Small intestine (tissue), 7 donors: Measurements from ENCODE around the gene SRPK1. TPM values are rescaled to one million over a fixed set of nuclear protein-coding genes. Genes with fewer than 3 reads are reported as not detected.
"Not testable (repeated sequence)": the region's sequence is repeated elsewhere in the genome, so short reads cannot be mapped to it uniquely, and the experiment has no call there.

ENCODE experiments used
- DNase-seq, 2 donors: peaks; one replicate each; pipeline versions ENCODE4 v3.0.0 to v3.0.0-alpha.2; 2013
- FAIRE-seq: peaks from 2 replicates; lab custom pipeline; 2012; peaks lifted over from hg19 to GRCh38; lab: Jason Lieb, UNC
- H3K27ac ChIP-seq, 3 donors: one replicate each; pipeline ENCODE4 v1.5.1; 2013; ENCODE audit warnings: low read length in 2 of 3, mild to moderate bottlenecking in 2 of 3, control low read depth in 1 of 3, inconsistent platforms in 1 of 3, low read depth in 1 of 3, moderate library complexity in 1 of 3
- H3K27me3 ChIP-seq, 3 donors: one replicate each; pipeline ENCODE4 v1.6.1; 2013; ENCODE audit warnings: low read length in 3 of 3, inconsistent platforms in 1 of 3; ENCODE audit not compliant: control insufficient read depth in 3 of 3, insufficient read depth in 3 of 3
- H3K36me3 ChIP-seq, 3 donors: one replicate each; pipeline ENCODE4 v1.6.1; 2013; ENCODE audit warnings: low read length in 3 of 3, inconsistent platforms in 1 of 3, low read depth in 1 of 3, mild to moderate bottlenecking in 1 of 3, moderate library complexity in 1 of 3; ENCODE audit not compliant: control insufficient read depth in 3 of 3, insufficient read depth in 2 of 3
- H3K4me1 ChIP-seq, 3 donors: one replicate each; pipeline ENCODE4 v1.6.1; 2013; ENCODE audit warnings: low read length in 2 of 3, inconsistent platforms in 1 of 3, low read depth in 1 of 3, mild to moderate bottlenecking in 1 of 3, moderate library complexity in 1 of 3; ENCODE audit not compliant: control insufficient read depth in 3 of 3, insufficient read depth in 2 of 3
- H3K4me3 ChIP-seq, 3 donors: one replicate each; pipeline ENCODE4 v1.5.1; 2013; ENCODE audit warnings: low read length in 3 of 3, control low read depth in 1 of 3, inconsistent platforms in 1 of 3, low read depth in 1 of 3, mild to moderate bottlenecking in 1 of 3, moderate library complexity in 1 of 3
- H3K9me3 ChIP-seq, 2 donors: one replicate each; pipeline ENCODE4 v1.6.1; 2013; ENCODE audit warnings: low read depth in 1 of 2, low read length in 1 of 2; ENCODE audit not compliant: control insufficient read depth in 2 of 2, insufficient read depth in 1 of 2
- WGBS, 3 donors: extraction: QIAGEN DNeasy Blood & Tissue Kit; methylation state at CpG; one replicate each; pipeline ENCODE4 v1.1.7; 2013; 5-methylcytosine and 5-hydroxymethylcytosine counted together
- polyA plus RNA-seq, 4 donors: library from polyadenylated mRNA; stranded (reverse) in 3 of 4; unstranded in 1 of 4; fragments of 200-250 nt in 3 of 4; fragments of 120-200 nt in 1 of 4; gene quantifications; one replicate each; pipeline versions ENCODE4 v1.2.1 to v1.2.3, GENCODE V29; 2013
- donor health status: healthy with polysubstance abuse.
- donor health status: control.
- donor health status: control.
- donor health status: Bipolar disorder and iron deficiency.
- donor health status: healthy.

SRPK1 gene
- polyA plus RNA-seq, 4 donors: 14.9 to 48.0 (median 30.6) TPM

GRCh38 chr6:35916056-35916455 is 4.8 kb downstream of the SRPK1 start:
- DNase-seq (no peak), FAIRE-seq (no peak)
- peaks cover 0 to 7% of the 10 kb centered on the region in 2 donors for H3K9me3 ChIP-seq
- no peak overlapping the region for H3K4me3 ChIP-seq
- H3K27ac ChIP-seq: no peak overlapping the region
- H3K27me3 ChIP-seq: no peaks in the 10 kb centered on the region
- WGBS, 3 donors: 96 to 99% (median 98%) methylated on average over 3 of the region's 3 CpGs
- H3K4me1 ChIP-seq: peaks cover 0 to 3% (median 0%) of the 10 kb centered on the region in 3 donors
- H3K36me3 ChIP-seq: peaks cover 0 to 28% (median 2%) of the 10 kb centered on the region in 3 donors

- Histone ChIP-seq H3K4me1 (peaks cover 0 to 3% (median 0%) of the 10 kb centered on the region in 3 donors), H3K27me3 (no peaks in the 10 kb centered on the region), H3K27ac (no peak overlapping the region), H3K9me3 (peaks cover 0 to 18% of the 10 kb centered on the region in 2 donors), H3K4me3 (no peak overlapping the region), H3K36me3 (peaks cover 0 to 33% (median 11%) of the 10 kb centered on the region in 3 donors)
- 87 to 89% (median 88%) methylated on average over 6 of the region's 6 CpGs for WGBS, 3 donors
- no peak for FAIRE-seq
- DNase-seq: no peak
Observed at GRCh38 chr6:35914536-35914935, 6.4 kb downstream of the SRPK1 start.

- DNase-seq (no peak), FAIRE-seq (no peak)
- Histone ChIP-seq H3K27me3 (no peaks in the 10 kb centered on the region), H3K4me3 (no peak overlapping the region), H3K4me1 (no peaks in the 10 kb centered on the region), H3K36me3 (peaks cover 4 to 43% (median 11%) of the 10 kb centered on the region in 3 donors), H3K9me3 (peaks cover 0 to 29% of the 10 kb centered on the region in 2 donors), H3K27ac (no peak overlapping the region)
- WGBS, 3 donors: 94 to 97% (median 97%) methylated on average over 8 of the region's 8 CpGs
Observed at GRCh38 chr6:35911871-35912653, 8.8 kb downstream of the SRPK1 start.

GRCh38 chr6:35909571-35909970 is 11.3 kb downstream of the SRPK1 start:
- H3K27me3 ChIP-seq, DNase-seq, H3K4me3 ChIP-seq, H3K4me1 ChIP-seq, H3K27ac ChIP-seq, FAIRE-seq: not testable (repeated sequence)
- 93 to 100% (median 99%) methylated on average over 2 of the region's 2 CpGs for whole genome bisulfite sequencing, 3 donors
- H3K9me3 ChIP-seq: peaks cover 0 to 29% of the 10 kb centered on the region in 2 donors
- peaks cover 4 to 36% (median 11%) of the 10 kb centered on the region in 3 donors for H3K36me3 ChIP-seq

GRCh38 chr6:35908753-35909401 is 12.0 kb downstream of the SRPK1 start:
- Histone ChIP-seq H3K36me3 (peaks cover 4 to 38% (median 11%) of the 10 kb centered on the region in 3 donors), H3K9me3 (peaks cover 0 to 29% of the 10 kb centered on the region in 2 donors)
- not testable (repeated sequence) for H3K4me1 ChIP-seq, DNase-seq, H3K27me3 ChIP-seq, H3K4me3 ChIP-seq, FAIRE-seq, H3K27ac ChIP-seq
- WGBS, 3 donors: 97 to 98% (median 98%) methylated on average over 5 of the region's 5 CpGs

DNA sequence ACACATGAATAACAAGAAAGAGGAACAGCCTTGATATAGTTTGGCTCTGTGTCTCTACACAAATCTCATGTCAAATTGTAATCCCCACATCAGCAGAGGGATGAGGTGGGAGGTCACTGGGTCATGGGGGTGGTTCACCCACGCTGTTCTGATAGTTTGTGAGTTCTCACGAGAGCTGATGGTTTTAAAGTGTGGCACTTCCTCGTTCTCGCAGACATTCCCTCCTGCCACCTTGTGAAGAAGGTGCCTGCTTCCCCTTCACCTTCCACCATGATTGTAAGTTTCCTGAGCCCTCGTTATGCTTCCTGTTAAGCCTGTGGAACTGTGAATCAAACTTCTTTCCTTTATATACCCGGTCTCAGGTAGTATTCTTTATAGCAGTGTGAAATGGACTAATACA is 13.1 kb downstream of the SRPK1 start:
- WGBS, 3 donors: 81 to 89% (median 88%) methylated on average over 6 of the region's 6 CpGs
- Histone ChIP-seq H3K4me3 (no peak overlapping the region), H3K4me1 (no peaks in the 10 kb centered on the region), H3K36me3 (peaks cover 7 to 39% (median 9%) of the 10 kb centered on the region in 3 donors), H3K27me3 (no peaks in the 10 kb centered on the region), H3K27ac (no peak overlapping the region), H3K9me3 (peaks cover 0 to 29% of the 10 kb centered on the region in 2 donors)
- DNase-seq (no peak), FAIRE-seq (no peak)

GRCh38 chr6:35906499-35906846 is 14.4 kb downstream of the SRPK1 start:
- H3K4me3 ChIP-seq: no peak overlapping the region
- H3K4me1 ChIP-seq: no peaks in the 10 kb centered on the region
- peaks cover 0 to 25% of the 10 kb centered on the region in 2 donors for H3K9me3 ChIP-seq
- FAIRE-seq (no peak), DNase-seq (no peak)
- H3K27me3 ChIP-seq: no peaks in the 10 kb centered on the region
- H3K36me3 ChIP-seq: peaks cover 7 to 35% (median 9%) of the 10 kb centered on the region in 3 donors
- 74 to 88% (median 88%) methylated on average over 2 of the region's 2 CpGs for WGBS, 3 donors
- H3K27ac ChIP-seq: no peak overlapping the region

- H3K27me3 ChIP-seq: no peaks in the 10 kb centered on the region
- WGBS, 3 donors: 67 to 78% (median 77%) methylated on average over 8 of the region's 8 CpGs
- peaks cover 7 to 32% (median 7%) of the 10 kb centered on the region in 3 donors for H3K36me3 ChIP-seq
- H3K9me3 ChIP-seq: peaks cover 0 to 22% of the 10 kb centered on the region in 2 donors
- DNase-seq (no peak), FAIRE-seq (no peak)
- no peak overlapping the region for H3K27ac ChIP-seq
- H3K4me1 ChIP-seq: no peaks in the 10 kb centered on the region
- H3K4me3 ChIP-seq: no peak overlapping the region
Observed at GRCh38 chr6:35905841-35906498, 14.9 kb downstream of the SRPK1 start.
